SJCRH30 (cell line): ENCODE results near the gene RTN4RL1. TPM values are rescaled to one million over a fixed set of nuclear protein-coding genes. Genes with fewer than 3 reads are reported as not detected.
"Not testable (repeated sequence)": the region's sequence is repeated elsewhere in the genome, so short reads cannot be mapped to it uniquely, and the experiment has no call there.

Source experiments
- DNase-seq, 2 experiments: peaks; one replicate each; pipeline ENCODE4 v3.0.0-alpha.2; 2015 to 2020
- H3K27ac ChIP-seq: fragments of 250-450 bp; sonication (Bioruptor Pico); 2 replicates; pipeline ENCODE4 v1.5.1; 2020; ENCODE audit warnings: mild to moderate bottlenecking, moderate library complexity
- H3K27me3 ChIP-seq: fragments of 250-450 bp; sonication (Bioruptor Pico); 2 replicates; pipeline ENCODE4 v1.5.1; 2020; ENCODE audit warnings: mild to moderate bottlenecking, moderate library complexity
- H3K36me3 ChIP-seq: fragments of 250-450 bp; sonication (Bioruptor Pico); 2 replicates; pipeline ENCODE4 v1.5.1; 2020; ENCODE audit warnings: mild to moderate bottlenecking, moderate library complexity
- H3K4me1 ChIP-seq: fragments of 250-450 bp; sonication (Bioruptor Pico); 2 replicates; pipeline ENCODE4 v1.5.1; 2020; ENCODE audit warnings: mild to moderate bottlenecking, moderate library complexity
- H3K4me3 ChIP-seq: fragments of 250-450 bp; sonication (Bioruptor Pico); 2 replicates; pipeline ENCODE4 v1.5.1; 2020; ENCODE audit warnings: mild to moderate bottlenecking, moderate library complexity
- H3K9me3 ChIP-seq: fragments of 250-450 bp; sonication (Bioruptor Pico); replicated peaks from 2 replicates; pipeline ENCODE4 v1.5.1; 2020; ENCODE audit warnings: mild to moderate bottlenecking, moderate library complexity
- total RNA-seq: library from RNA; depleted of rRNA; stranded (reverse); fragments of >200 nt; shearing (Covaris generic); gene quantifications from 2 replicates; pipeline ENCODE4 v1.2.3, GENCODE V29; 2014

The RTN4RL1 gene
- total RNA-seq, 1 experiment from 2014 or later, result 0.83 TPM

DNA sequence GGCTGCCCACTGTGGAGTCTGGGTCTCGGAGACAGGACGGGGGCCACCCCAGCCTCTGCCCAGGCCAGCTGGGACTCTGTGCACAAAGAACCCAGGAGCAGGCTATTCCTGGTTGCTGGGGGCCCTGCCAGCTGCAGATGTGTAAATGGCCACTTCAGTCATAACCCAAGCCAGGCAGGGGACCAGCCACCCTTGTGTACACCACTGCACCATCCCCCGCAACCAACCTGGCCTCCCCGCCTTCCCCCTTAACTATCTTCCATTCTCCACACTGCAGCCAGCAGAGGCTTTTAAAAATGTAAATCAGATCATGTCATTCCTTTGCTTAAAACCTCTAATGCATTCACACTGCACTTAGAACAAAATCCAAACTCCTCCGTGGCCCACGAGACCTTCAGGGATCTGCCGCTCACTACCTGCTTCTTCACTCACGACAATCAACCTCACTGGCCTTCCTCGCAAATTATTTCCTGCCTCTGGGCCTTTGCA, 28.3 kb downstream of the RTN4RL1 start:
- Histone ChIP-seq H3K36me3 (no peaks in the 10 kb centered on the region), H3K27ac (no peak overlapping the region), H3K4me1 (peaks cover 10% of the 10 kb centered on the region), H3K27me3 (no peaks in the 10 kb centered on the region; the same call in 1 of the 2 replicates), H3K9me3 (no peaks in the 10 kb centered on the region), H3K4me3 (no peak overlapping the region)
- no peak for DNase-seq

DNA sequence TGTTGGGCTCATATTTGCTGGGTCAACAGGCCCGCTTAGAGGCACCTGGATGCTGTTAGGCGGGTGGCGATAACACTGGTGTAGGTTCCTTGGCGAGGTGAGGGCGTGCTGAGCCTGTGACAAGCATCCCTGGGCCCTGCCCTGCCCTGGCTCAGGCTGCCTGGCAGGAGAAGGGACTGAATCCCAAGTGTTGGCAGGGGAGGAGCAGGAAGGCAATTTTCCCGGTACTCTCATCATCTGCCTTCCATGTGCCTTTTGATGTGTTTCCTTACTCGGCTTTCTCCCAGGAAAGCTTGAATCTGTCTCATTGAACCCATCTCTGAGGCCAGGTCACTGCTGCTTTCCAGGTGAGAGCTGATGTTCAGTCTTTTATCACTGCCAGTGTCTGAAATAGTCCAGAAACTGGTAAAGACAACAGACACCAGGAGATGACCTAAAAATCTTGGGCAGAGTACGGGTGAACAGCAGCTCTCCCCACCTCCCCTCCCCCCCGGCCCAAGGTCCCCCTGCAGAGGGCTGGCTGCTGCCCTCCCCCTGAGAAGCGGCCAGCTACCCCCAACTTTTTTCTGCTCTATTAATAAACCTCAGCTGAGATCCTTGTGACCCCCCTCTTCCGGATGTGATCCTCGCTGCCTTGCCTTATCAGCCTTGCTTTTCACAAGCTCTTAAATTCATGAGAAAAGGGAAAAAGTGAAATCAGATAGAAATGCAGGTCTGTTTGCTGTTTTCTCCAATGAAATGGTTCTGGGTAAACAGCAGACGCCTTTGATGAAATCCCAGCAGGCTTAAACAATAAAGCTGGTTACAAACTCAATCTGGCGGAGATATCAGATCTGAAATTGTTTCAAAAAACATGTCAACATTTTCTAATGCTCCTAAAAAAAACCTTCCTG, 29.0 kb downstream of the RTN4RL1 start:
- H3K36me3 ChIP-seq, result no peaks in the 10 kb centered on the region
- H3K4me1 ChIP-seq, result peaks cover 10% of the 10 kb centered on the region
- H3K27ac ChIP-seq, result no peak overlapping the region

DNA sequence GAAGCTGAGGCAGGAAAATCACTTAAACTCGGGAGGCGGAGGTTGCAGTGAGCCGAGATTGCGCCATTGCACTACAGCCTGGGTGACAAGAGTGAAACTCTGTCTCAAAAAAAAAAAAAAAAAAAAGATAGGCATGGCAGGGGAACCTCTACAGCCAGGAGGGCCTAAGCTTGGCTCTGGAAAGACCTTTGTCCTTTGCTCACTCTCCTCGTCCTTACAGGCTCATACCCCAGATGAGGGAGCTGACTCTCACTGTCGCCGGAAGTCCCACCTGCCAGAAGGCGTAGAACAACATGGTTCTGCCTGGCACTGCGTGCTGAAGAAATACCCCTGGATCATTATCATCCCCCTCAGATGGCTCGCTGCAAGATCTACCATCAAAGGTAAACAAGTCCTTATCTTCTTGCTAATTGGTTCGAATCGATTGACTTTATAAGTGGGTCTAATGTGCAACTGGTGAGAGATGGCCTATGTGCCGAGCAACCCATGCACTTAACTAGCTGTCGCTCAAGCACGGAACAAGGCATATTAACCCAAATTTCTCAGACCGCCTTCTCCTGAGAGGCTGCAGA, 29.7 kb downstream of the RTN4RL1 start:
- Histone ChIP-seq H3K27me3 (no peaks in the 10 kb centered on the region; the same call in 1 of the 2 replicates), H3K4me1 (peaks cover 10% of the 10 kb centered on the region), H3K36me3 (no peaks in the 10 kb centered on the region), H3K4me3 (no peak overlapping the region), H3K9me3 (no peaks in the 10 kb centered on the region), H3K27ac (no peak overlapping the region)
- DNase-seq, result no peak

More for the DNA sequence above, 29.0 kb downstream of the RTN4RL1 start:
- no peaks in the 10 kb centered on the region for H3K9me3 ChIP-seq
- H3K4me3 ChIP-seq, result no peak overlapping the region
- DNase-seq, result no peak
- H3K27me3 ChIP-seq, result no peaks in the 10 kb centered on the region; the same call in 1 of the 2 replicates

DNA sequence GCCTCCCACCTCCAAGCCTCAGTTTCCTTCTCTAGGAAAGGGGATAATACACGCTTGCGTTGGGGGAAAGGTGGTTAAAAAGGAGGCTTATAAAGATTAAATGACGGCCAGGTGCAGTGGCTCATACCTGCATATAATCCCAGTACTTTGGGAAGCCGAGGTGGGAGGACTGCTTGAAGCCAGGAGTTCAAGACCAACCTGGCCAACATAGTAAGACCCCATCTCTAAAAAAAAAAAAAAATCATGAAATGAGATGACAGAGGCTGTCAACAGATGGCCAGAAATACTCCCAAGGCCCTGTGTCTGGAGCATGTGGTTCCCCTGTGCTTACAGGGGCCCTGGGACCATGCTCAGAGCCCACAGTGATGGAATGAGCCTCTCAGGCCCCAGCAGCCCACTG, 30.4 kb downstream of the RTN4RL1 start:
- Histone ChIP-seq H3K36me3 (no peaks in the 10 kb centered on the region), H3K27ac (no peak overlapping the region), H3K4me1 (peaks cover 5% of the 10 kb centered on the region), H3K27me3 (no peaks in the 10 kb centered on the region; the same call in 1 of the 2 replicates), H3K4me3 (no peak overlapping the region), H3K9me3 (no peaks in the 10 kb centered on the region)
- no peak for DNase-seq

DNA sequence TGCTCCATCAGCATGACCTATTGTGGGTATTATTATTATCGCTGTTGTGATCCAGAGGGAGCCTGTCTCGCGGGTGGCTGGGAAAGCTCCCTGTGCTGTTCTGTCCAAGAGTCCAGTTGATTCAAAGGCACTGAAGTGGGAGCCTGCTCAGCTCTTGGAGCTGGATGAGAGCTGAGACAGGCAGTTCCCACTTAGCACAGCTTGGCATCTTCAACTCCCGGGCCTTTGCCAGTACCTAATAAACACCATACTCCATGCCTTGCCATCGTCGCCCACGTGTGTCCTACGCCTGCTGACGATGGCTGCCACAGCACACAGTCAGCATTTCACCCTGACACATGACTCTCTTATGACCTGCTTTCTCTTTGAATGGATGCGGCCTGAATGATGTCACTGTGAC, 32.6 kb downstream of the RTN4RL1 start:
- H3K9me3 ChIP-seq, result no peaks in the 10 kb centered on the region
- no peaks in the 10 kb centered on the region for H3K36me3 ChIP-seq
- no peak overlapping the region for H3K4me3 ChIP-seq
- H3K27ac ChIP-seq, result no peak overlapping the region
- H3K27me3 ChIP-seq, result no peaks in the 10 kb centered on the region; the same call in 1 of the 2 replicates
- no peaks in the 10 kb centered on the region for H3K4me1 ChIP-seq
- no peak for DNase-seq

DNA sequence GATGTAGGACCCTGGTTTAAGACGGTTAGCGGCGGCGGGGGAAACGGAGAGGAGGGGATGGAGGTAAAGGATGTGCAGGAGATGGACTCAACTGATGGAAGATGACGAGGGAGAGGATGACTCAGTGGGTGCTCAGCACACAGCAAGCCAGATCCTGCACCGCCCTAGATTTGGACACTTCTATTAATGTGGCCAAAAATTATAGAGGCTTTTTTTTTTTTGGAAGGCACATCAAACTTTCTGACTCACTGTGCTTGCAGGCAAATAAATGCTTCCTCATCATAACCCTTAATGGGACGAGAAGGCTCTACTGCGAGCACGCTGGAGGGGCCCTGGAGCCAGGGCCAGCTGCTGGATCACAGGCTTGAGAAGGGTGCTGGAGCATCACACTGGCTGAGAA, 36.0 kb downstream of the RTN4RL1 start:
- DNase-seq, result no peak
- no peaks in the 10 kb centered on the region for H3K27me3 ChIP-seq
- H3K27ac ChIP-seq, result no peak overlapping the region
- no peak overlapping the region for H3K4me3 ChIP-seq
- no peaks in the 10 kb centered on the region for H3K4me1 ChIP-seq
- no peaks in the 10 kb centered on the region for H3K9me3 ChIP-seq
- H3K36me3 ChIP-seq, result no peaks in the 10 kb centered on the region

DNA sequence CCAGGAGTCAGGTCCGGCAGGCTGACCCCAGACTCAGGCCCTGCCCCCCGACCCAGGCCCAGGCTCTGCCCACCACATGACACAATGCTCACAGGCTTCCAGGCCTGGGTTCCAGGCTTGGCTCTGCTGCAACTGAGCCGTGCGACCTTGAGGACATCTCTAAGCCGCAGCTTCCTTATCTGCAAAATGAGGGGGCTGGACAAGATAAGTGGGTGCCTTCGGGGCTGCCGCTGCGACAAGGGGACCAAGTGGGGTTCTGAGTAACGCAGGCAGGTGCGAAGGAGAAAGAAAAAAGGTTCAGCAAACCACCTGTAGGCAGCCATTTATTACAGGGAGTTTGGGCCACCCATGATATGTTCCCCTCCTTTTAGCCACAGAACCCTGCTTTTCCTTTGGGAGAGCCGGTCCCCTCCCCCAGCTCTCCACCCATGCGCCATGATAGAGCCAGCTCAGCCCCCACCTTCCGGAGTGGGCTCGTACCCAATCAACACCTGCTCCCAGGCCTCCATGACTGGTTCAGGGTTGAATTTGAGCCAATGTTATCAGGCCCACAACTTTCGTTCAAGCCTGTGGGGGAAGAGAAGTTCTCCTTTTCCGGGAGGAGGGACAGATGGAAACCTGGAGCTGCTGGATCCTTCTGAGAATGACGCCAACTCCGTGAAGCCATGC, 38.2 kb downstream of the RTN4RL1 start:
- no peaks in the 10 kb centered on the region for H3K4me1 ChIP-seq
- H3K27me3 ChIP-seq, result no peaks in the 10 kb centered on the region
- H3K9me3 ChIP-seq, result no peaks in the 10 kb centered on the region
- H3K27ac ChIP-seq, result no peak overlapping the region
- no peak for DNase-seq
- H3K36me3 ChIP-seq, result no peaks in the 10 kb centered on the region
- no peak overlapping the region for H3K4me3 ChIP-seq

DNA sequence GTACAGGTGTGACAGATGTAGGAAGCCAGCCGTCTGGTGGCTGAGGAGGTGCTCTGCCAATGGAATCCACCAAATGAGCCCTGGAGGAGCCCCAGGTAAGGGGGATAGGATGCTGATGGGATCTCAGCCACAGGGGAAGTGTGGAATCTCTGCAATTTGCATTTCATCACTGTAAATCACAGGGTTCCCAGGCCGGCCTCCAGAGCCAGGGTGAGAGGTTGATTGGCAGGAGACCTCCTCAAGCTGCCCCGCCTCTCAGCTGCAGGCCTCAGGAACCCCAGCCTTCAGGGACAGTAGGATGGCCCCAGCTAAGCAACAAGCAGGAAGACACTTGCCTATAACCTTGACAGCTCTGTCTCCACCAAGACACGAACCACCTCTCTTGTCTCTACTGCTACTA, 39.4 kb downstream of the RTN4RL1 start:
- H3K4me1 ChIP-seq, result no peaks in the 10 kb centered on the region
- no peaks in the 10 kb centered on the region for H3K36me3 ChIP-seq
- no peaks in the 10 kb centered on the region for H3K27me3 ChIP-seq
- no peak overlapping the region for H3K4me3 ChIP-seq
- H3K9me3 ChIP-seq, result no peaks in the 10 kb centered on the region
- DNase-seq, result no peak
- no peak overlapping the region for H3K27ac ChIP-seq

DNA sequence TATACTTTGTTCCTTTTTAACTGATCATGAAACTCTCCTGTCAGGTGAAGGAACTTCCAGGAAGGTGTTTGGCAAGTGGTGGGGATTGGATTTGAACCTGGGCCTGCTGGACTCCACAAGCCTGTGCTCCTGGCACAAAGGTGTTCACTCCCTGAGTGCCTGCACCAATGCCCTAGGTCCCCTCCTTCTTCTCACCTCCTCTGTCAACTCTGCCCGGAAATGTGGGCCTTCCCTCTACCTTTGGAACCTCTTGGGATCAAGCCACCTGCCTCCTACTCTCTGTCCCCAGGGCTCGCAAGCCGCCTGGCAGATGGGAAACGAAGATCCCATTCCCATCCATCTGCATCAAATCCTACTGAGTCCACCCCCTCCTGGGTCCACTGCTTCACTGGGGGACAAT, 40.0 kb downstream of the RTN4RL1 start:
- H3K4me1 ChIP-seq, result no peaks in the 10 kb centered on the region
- H3K27me3 ChIP-seq, result no peaks in the 10 kb centered on the region
- H3K4me3 ChIP-seq, result no peak overlapping the region
- no peaks in the 10 kb centered on the region for H3K9me3 ChIP-seq
- no peak for DNase-seq
- H3K27ac ChIP-seq, result no peak overlapping the region
- no peaks in the 10 kb centered on the region for H3K36me3 ChIP-seq

DNA sequence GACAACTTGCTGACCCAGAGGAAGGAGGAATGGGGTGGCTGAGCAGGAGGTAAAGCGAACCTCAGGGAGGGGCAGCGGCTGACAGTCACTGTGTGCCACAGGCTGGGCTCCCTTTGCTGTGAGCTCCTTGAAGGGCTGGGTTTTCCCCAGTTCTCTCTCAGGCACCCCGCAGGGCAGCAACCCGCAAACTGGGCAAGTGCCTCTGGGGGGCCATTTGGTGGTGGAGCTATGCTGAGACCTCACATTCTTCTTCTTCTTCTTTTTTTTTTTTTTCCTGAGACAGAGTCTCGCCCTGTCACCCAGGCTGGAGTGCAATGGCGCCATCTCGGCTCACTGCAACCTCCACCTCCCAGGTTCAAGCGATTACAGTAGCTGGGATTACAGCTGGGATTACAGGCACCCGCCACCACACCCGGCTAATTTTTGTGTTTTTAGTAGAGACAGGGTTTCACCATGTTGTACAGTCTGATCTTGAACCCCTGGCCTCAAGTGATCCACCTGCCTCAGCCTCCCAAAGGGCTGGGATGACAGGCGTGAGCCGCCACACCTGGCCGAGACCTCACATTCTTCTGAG, 42.3 kb downstream of the RTN4RL1 start:
- not testable (repeated sequence) for H3K27ac ChIP-seq, H3K4me3 ChIP-seq, H3K36me3 ChIP-seq

DNA sequence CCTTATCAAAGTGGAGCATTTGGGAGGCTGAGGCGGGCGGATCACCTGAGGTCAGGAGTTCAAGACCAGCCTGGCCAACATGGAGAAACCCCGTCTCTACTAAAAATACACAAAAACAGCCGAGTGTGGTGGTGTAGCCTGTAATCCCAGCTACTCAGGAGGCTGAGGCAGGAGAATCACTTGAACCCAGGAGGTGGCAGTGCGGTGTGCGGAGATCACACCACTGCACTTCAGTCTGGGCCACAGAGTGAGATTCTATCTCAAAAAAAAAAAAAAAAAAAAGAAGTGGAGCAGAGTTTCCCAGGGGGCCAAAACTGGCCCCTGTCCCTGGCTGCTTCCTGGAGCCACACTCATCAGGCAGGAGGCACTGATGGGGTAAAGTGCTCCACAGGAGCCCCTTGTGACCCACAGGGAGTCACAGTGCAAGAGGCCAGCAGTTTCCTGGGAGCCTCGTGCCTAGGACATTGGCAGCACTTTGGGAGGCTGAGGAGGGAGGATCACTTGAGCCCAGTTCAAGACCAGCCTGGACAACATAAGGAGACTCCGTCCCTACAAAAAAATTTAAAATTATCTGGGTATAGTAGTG, 44.4 kb downstream of the RTN4RL1 start:
- H3K4me1 ChIP-seq, result no peaks in the 10 kb centered on the region
- no peaks in the 10 kb centered on the region for H3K9me3 ChIP-seq
- H3K27ac ChIP-seq, result no peak overlapping the region
- no peaks in the 10 kb centered on the region for H3K36me3 ChIP-seq
- DNase-seq, result no peak
- no peaks in the 10 kb centered on the region for H3K27me3 ChIP-seq
- no peak overlapping the region for H3K4me3 ChIP-seq

More for the DNA sequence above, 42.3 kb downstream of the RTN4RL1 start:
- H3K27me3 ChIP-seq, DNase-seq, H3K9me3 ChIP-seq, H3K4me1 ChIP-seq: not testable (repeated sequence)

DNA sequence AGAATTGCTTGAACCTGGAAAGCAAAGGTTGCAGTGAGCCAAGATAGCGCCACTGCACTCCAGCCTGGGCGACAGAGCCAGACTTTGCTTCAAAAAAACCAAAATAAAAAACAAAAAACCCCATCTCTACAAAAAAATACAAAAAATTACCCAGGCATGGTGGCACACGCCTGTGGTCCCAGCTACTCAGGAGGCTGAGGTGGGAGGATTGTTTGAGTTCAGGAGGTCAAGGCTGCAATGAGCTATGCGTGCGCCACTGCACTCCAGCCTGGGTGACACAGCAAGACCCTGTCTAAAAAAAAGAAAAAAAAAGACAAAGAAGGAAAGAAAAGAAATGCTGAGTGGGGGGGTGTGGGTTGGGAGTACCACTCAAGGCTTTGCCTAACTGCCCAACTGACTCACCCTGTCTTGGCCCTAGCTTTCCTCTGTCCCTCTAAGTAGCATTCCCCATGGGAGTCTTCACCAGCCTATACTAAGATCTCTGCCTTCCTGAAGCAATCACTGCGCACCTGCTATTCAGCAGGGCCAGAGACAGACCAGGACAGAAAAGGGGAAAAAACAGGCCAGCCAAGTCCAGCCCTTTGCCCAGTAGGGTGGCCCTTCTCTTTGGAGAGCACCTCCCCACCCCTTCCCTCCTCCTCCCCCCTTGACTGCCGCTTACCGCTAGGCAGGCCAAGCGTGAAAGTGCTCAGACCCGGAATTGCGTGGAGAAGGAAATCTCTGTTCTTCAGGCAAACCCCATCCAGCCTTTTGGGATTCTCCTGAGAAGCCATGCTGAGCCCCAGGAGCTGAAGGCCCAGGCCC, 45.8 kb downstream of the RTN4RL1 start:
- H3K36me3 ChIP-seq, result no peaks in the 10 kb centered on the region
- no peak overlapping the region for H3K27ac ChIP-seq
- H3K9me3 ChIP-seq, result no peaks in the 10 kb centered on the region
- H3K4me1 ChIP-seq, result no peaks in the 10 kb centered on the region
- no peak overlapping the region for H3K4me3 ChIP-seq
- no peak for DNase-seq
- no peaks in the 10 kb centered on the region for H3K27me3 ChIP-seq

DNA sequence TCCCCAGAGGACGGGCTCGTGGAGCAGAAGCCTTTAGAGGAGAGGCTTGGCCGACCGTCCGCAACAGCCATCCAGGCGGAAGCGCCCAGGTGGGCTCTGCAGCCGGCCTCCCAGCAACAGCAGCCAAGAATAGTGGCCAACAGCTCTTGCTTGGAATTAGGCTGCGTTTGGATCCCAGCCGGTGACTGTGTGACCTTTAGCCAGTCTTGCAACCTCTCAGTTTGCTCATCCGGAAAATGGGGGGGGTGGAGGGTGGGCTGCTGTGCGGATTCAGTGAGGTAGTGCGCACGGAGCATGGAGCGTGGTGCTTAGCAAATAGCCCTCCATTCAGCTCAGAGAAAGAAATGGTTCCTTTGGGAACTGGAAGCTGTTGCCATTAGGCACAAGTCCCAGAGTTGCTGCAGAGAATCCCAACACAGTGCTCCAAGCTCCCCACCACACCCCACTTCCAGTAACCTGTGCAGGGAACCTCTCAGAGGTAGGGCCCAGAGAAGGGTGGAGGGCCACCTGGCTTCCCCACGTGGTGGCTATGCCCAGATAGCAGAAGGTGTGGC, 46.7 kb downstream of the RTN4RL1 start:
- Histone ChIP-seq H3K4me1 (no peaks in the 10 kb centered on the region), H3K36me3 (no peaks in the 10 kb centered on the region), H3K9me3 (no peaks in the 10 kb centered on the region), H3K27me3 (no peaks in the 10 kb centered on the region), H3K4me3 (no peak overlapping the region), H3K27ac (no peak overlapping the region)
- DNase-seq, result no peak
